ENCODE measurements around the gene PNLIP.

The PNLIP gene

DNA sequence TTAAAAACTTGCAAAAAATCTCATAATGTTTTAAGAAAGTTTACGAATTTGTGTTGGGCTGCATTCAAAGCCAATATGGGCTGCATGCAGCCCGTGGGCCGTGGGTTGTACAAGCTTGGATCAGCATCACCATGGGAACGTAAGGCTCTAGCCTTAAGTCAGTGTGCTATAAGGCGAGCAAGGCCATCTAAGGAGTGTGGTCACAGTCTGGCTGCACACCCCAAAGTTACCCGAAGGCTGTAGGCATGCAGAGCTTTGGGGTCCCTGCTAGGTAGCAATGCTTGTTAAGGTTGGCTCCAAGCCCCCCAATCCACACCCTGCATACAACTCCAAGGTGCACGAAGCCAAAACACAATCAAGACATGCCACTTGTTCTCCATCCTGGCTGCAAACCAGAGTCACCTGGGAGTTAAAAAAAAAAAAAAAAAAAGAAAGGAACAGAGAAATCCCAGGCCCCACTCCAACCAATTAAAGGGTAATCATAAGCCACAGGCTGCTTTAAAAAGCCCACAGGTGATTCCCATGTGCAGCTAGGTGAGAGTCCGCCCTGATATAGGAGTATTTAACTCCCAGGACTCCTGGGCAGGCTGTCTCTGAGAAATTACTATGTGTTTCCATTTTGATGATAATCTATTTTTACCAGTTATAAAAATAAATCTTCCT is 66.5 kb downstream of the PNLIP start:
- no peak overlapping the region for H3K27ac ChIP-seq
- DNase-seq (ENCODE audit: low read depth, low spot score), result no peak

DNA sequence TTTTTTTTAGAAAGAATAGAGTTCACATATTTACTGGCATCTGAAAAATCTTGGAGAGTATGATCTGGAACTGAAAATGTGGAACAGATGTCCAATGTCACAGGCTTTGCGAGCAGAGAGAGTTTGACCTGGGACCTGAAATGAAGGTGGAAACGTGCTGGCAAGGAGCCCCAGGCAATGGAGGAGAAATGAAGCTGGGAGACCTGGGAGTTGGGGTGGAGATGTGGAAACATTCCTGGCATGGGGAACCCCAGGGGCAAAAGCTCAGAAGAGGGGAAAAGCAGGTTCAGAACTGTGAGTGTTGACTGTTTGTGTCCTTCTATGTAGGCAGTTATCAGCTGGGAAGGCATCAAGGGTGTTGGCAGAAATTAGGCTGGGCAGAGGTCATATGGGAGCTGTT is 67.7 kb downstream of the PNLIP start:
- DNase-seq (ENCODE audit: low read depth, low spot score), result no peak
- H3K27ac ChIP-seq, result no peak overlapping the region

GRCh38 chr10:116614796-116615195 is 69.1 kb downstream of the PNLIP start:
- DNase-seq (ENCODE audit: low read depth, low spot score), result no peak
- H3K27ac ChIP-seq, result no peak overlapping the region

GRCh38 chr10:116615199-116615776 is 69.6 kb downstream of the PNLIP start:
- H3K27ac ChIP-seq, result no peak overlapping the region
- no peak for DNase-seq (ENCODE audit: low read depth, low spot score)
